ENCODE data around the gene BFAR.
"Not testable (repeated sequence)": the region's sequence is repeated elsewhere in the genome, so short reads cannot be mapped to it uniquely, and the experiment has no call there.

The BFAR gene

GRCh38 chr16:14682121-14682520 lies 49.4 kb downstream of the BFAR start:
- POLR2A ChIA-PET, result no interaction called here
- CTCF ChIA-PET, result no interaction called here
- no peak for TF ChIP-seq CTCF (IDR thresholded peaks at IDR 0.05; ENCODE audit: control extremely low read depth, extremely low read depth, low read depth, missing control alignments)
- DNase-seq (ENCODE audit: extremely low spot score), result no peak

GRCh38 chr16:14685870-14686793 lies 53.4 kb downstream of the BFAR start:
- CTCF ChIA-PET; DNase-seq (ENCODE audit: extremely low spot score); POLR2A ChIA-PET: not testable (repeated sequence)

- DNase-seq (ENCODE audit: extremely low spot score); CTCF ChIA-PET; POLR2A ChIA-PET: not testable (repeated sequence)
These were observed 61.4 kb downstream of the BFAR start, which contains the start of gene PLA2G10 for GRCh38 chr16:14694129-14694528. PLA2G10 (minus strand) TSS chr16:14694308; CDS start chr16:14694229, 79 bp downstream.

GRCh38 chr16:14701859-14702258 lies 69.1 kb downstream of the BFAR start:
- DNase-seq (ENCODE audit: extremely low spot score); CTCF ChIA-PET; POLR2A ChIA-PET: not testable (repeated sequence)

GRCh38 chr16:14702672-14703071 lies 69.9 kb downstream of the BFAR start:
- POLR2A ChIA-PET, CTCF ChIA-PET: not testable (repeated sequence)

GRCh38 chr16:14703156-14704011 lies 70.6 kb downstream of the BFAR start, which contains the start of gene NPIPA3:
NPIPA3 (plus strand) TSS chr16:14703411; CDS start chr16:14708944, 5,533 bp downstream.
- POLR2A ChIA-PET; DNase-seq (ENCODE audit: extremely low spot score); CTCF ChIA-PET: not testable (repeated sequence)

More at GRCh38 chr16:14702672-14703071, 69.9 kb downstream of the BFAR start:
- DNase-seq (ENCODE audit: extremely low spot score), result not testable (repeated sequence)

Data from GM10248 (cell line).